Activated T-cell treated with anti-CD3 and anti-CD28 coated beads, Interleukin-2, amount 50 U/mL, for 1 hour (primary cell): ENCODE data around the gene GABRP.
"Not testable (repeated sequence)": the region's sequence is repeated elsewhere in the genome, so short reads cannot be mapped to it uniquely, and the experiment has no call there.

ENCODE experiments used
- DNase-seq: peaks from one replicate; pipeline ENCODE4 v3.0.0-alpha.2; 2020

The GABRP gene

GRCh38 chr5:170783498-170784247 lies at the start of gene GABRP:
Gene GABRP, plus strand, starts transcription at chr5:170783725. Its CDS starts 4,891 bp downstream, at chr5:170788616.
- DNase-seq = no peak

GRCh38 chr5:170736966-170737365 lies 46.6 kb upstream of the GABRP start:
- DNase-seq = no peak

- no peak for DNase-seq
Observed at GRCh38 chr5:170737591-170737990, 45.9 kb upstream of the GABRP start.

GRCh38 chr5:170738840-170739239 lies 44.7 kb upstream of the GABRP start:
- no peak for DNase-seq

GRCh38 chr5:170739446-170739845 lies 44.1 kb upstream of the GABRP start:
- DNase-seq = no peak

DNA sequence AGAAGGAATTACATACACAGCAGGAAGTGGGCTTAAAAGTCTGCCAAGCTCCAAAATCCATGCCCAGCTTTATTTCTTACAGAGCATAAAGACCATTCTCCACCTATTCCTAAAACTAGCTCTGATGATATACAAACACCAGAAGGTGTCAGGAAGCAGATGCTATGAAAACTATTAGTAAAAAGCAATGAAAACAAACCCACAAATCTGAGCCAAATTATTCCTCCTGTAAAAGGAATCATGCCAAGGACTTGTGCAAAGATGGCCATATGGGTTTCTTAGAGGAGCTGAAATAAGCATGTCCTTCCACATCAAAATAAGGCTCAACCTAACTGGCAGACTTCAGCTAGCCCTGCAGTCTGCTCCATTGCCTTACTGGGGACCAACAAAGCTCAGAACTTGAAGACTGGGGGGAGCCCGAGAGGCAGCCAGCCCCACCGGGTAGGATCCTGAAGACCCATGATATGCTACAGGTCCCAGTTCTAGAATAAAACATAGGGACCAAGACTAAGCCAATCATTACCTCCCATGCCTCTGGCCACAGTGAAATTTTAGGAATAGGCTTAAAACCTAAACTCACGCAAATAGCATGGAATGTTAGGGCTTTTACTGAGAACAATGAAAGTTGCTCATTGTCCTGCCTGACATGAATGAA lies 42.8 kb upstream of the GABRP start:
- DNase-seq = no peak

DNA sequence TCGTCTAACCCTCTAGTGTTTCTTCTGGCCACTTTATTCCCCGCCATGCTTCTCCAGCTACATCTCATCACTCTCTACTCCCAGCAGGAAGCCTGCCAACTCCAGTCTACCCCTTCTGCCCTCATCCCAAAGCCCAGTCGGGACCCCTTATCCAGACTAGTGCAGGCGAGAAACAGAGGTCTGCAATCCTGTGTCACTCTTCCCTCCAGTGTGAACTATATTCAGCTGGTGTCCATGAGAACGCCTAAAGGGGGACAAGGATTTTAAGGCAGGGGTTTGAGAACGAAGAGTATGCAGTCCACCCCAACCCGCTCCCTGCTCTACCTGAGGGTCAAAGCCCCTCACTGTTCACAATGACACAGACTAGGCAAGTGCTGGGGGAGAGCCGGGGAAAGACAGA lies 41.7 kb upstream of the GABRP start:
- DNase-seq = no peak

- DNase-seq = no peak
Observed at GRCh38 chr5:170743876-170744212, 39.7 kb upstream of the GABRP start.

DNA sequence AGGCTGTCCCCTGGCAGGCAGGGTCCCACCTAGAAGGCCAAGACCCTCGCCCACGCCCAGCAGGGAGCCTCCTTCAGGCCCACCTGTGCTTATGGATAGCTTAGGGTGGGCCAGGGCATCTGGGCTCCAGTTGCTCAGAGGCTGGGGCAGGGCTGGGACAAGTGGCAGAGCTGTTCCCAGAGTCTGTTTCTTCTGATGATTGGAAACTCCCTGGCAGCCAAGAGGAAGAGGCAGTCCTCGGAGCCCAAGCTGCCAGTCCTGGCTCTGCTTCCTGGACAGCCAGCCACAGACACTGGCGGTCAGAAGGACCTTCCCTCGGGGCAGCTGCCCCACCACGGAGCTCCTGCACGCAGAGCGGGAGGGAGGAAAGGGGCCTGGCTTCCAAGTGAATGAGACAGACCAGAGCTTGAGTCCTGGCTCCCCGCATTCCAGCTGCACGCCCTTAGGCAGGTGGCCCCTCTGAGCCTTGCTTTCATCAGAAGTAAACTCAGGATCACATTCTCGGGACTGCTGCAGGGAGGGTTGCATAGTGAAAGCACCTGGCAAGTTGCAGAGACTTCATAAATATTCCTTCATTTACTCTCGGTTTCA lies 37.9 kb upstream of the GABRP start:
- DNase-seq = no peak

GRCh38 chr5:170746075-170746960 lies 37.2 kb upstream of the GABRP start:
- DNase-seq = no peak

GRCh38 chr5:170746961-170747340 lies 36.6 kb upstream of the GABRP start:
- no peak for DNase-seq

GRCh38 chr5:170747357-170747756 lies 36.2 kb upstream of the GABRP start:
- DNase-seq = no peak

- DNase-seq = no peak
Observed at GRCh38 chr5:170747851-170748250, 35.7 kb upstream of the GABRP start.

GRCh38 chr5:170748951-170749471 lies 34.5 kb upstream of the GABRP start:
- no peak for DNase-seq

GRCh38 chr5:170749911-170750431 lies 33.6 kb upstream of the GABRP start:
- no peak for DNase-seq

DNA sequence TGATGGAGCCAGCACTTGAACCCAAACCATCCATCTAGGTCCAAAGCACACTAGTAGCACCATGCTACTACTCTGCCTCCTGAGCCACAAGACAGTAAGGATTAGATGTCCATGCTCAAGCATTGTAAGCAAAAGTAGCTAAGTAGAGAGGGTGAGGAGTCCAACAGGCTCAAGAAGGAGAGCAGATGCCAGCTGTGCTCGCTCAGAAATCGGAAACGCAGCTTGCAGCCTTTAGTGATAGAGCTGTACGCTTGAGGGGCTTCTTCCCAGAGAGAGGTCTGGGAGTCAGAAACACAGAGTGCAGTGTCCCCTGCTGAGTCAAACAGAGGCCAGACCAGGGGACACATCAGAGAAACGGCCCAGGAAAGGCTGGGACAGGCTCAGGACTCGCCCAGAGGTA lies 32.7 kb upstream of the GABRP start:
- DNase-seq = no peak

DNA sequence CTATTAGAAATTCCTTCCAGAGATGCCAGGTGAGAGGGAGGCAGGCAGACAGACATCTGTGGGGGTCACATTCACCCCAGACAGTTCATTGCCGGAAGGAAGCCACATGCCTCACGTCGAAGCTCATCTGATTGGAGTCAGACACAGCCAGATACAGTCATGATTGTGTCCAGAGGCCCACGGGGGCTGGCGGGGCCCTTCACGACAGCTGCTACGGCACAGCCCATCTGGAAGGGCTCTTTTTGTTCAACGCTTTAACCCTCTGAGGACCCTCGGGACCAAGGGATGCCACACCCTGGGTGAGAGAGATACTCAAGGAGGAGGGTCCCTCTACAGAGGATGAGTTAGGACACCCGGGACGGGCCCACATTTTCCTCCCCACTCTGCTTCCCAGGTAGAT lies 31.9 kb upstream of the GABRP start:
- no peak for DNase-seq

DNA sequence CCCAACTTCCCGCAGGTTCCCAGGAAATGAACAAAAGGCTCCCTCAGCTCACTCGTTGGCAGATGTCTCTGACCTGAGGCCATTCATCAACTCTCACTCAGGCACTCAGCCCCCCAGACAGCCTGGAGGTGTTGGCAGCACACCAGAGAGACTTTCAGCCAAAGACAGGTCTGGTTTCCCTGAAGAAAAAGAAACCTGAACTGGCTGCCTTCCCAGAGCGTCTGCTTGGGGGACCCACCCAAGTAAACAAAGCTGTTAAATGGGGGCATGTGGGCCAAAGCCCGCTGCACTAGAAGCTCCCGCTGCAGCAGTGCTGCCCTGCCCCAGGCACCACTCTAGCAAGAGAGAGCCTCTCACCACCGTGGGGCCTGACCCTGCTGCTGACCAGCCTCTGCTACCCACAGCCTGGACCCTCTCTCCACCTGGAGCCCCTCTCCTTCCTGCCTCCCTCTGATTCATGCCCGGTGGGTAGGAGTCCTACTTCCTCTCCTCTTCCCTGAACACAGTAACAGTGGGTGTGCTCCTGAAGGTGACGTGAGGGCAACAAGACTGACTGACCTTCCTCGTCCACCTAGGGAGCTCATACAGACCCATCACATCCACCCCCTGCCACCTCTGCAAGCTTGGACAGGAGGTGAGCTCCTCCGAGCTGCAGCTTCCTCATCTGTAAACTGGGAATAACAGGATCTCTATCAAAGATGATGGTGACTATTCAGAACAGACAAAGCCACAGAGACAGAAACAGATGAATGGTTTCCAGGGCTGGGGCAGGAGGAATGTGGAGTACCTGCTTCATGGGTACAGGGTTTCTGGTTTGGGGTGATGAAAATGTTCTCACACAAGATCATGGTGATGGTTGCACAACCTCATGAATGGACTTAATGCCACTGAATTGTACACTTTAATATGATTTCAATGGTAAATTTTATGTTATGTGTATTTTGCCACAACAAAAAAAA lies 31.0 kb upstream of the GABRP start:
- no peak for DNase-seq

DNA sequence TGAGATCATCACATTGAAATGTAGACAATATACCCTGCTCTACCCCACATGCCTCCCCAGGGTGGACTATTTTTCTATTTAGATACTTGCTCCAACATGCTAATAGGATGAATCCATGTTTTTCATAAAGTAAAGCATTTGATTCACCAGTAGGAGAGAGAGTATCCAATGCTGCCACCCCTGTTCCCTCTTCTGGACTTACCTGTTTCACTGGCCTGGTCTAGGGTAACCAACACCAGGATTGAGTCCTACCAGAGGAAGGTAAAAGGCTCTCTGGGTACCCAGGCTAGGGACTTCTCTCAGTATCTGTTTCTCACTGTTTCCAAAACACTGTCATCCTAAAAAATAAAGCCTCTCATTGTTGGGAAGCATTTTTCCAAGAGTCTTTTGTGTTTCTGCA lies 30.2 kb upstream of the GABRP start:
- DNase-seq = no peak

DNA sequence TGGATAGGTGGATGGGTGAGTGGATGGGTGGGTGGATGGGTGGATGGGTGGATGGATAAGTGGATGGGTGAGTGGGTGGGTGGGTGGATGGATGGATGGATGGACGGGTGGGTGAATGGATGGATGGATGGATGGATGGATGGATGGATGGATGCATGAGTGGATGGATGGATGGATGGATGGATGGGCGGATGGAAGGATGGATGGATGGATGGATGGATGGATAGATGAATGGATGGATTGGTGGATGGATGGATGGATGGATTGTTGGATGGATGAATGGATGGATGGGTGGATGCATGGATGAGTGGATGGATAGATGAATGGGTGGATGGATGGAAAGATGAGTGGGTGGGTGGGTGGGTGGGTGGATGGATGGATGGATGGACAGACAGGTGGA lies 29.0 kb upstream of the GABRP start:
- not testable (repeated sequence) for DNase-seq

DNA sequence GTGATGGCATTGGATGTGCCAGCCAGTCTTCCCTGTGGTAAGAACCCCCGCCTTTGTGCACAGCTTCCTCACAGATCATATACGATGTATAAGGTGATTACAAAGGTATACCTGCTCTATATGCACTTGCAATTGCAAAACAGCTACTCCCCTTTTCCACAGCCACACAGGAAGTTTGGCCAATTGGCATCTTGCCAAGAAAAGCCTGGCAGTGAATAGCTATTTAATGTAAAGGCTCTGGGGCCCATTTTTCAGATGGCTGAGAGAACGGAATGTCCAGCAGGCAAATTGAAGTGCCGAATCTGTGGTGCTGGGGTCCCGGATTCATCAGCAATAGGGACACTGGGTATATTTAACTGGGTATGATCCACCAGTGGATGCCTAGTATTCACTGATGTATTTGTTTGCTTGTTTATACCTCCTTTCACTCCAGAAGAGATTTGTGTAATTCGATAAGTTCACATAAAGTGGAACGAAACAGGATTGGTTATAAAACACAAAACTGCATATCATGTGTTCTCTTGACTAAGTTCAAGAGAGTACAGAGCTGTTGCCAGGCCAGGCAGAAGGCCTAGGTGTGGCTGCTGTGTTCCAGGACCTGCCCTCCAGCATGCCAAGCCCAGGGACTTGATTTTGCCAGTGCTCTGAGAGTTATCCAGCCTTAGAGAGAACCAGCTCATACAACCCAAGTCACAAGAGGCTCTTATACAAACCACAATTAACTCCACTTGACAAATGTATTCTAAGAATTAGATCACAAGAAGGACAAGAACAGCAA lies 27.7 kb upstream of the GABRP start:
- DNase-seq = no peak
